Measurements from ENCODE around the gene HES7. TPM values are rescaled to one million over a fixed set of nuclear protein-coding genes. Genes with fewer than 3 reads are reported as not detected.

HES7 gene
- total RNA-seq, 1 experiment from 2014 or later: 0.33 TPM

DNA sequence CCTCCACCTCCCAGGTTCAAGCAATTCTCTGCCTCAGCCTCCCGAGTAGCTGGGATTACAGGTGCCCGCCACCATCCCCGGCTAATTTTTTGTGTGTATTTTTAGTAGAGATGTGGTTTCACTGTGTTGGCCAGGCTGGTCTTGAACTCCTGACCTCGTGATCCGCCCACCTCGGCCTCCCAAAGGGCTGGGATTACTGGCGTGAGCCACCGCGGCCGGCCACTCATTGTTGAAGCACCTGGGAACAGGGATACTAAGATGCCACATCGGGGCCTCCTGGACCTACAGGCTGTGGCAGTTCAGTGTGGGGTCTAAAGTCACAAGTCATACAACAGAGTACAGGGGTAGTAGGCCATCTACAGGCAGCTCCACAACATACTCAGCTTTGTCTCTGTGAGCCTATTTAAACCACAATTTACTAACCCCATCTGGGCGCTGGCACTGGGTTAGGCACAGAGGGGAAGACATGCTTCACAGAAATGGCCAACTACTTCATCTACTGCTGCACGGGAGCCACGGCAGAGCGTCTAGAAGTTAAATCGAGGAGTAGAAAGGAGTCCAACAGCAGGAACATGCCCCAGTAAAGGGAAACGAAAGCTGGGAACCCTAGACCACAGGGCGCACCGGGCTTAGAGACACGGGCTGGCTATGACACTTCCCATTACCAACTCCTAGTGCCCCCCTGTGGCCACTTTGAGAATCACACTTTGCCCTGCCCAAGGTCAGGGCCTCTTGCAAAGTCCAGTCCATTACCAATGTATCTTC lies 34.5 kb upstream of the HES7 start:
- H3K79me1 ChIP-seq (ENCODE audit: insufficient read depth, low read depth, low read length, poor library complexity, severe bottlenecking): no peaks in the 10 kb centered on the region
- no peak overlapping the region for H3K18ac ChIP-seq (ENCODE audit: insufficient read length, low read depth, low read length)
- peaks cover 3% of the 10 kb centered on the region; the same call in 1 of the 2 replicates for H3K4me1 ChIP-seq (ENCODE audit: insufficient read depth, low read length)
- Mint-ChIP-seq H3K27me3 (ENCODE audit: low read depth) (peaks cover 3% of the 10 kb centered on the region), H3K4me1 (peaks cover 25 to 31% of the 10 kb centered on the region in 2 experiments), H3K27ac (peak overlapping the region; percentile 8 to 54 (median 44); a peak in 2 of 7 replicates), H3K36me3 (ENCODE audit: insufficient read depth in 1 of 3, low read depth in 3 of 3) (peaks cover 10 to 26% (median 22%) of the 10 kb centered on the region in 3 experiments), H3K4me3 (peak overlapping the region in 1 of 2 experiments; percentile 50; a peak in 3 of 5 replicates), H3K9me3 (no peaks in the 10 kb centered on the region)
- H3K27me3 ChIP-seq (ENCODE audit: insufficient read depth, low read length): no peaks in the 10 kb centered on the region
- H3K4ac ChIP-seq (ENCODE audit: low read depth, low read length): no peak overlapping the region
- no peak overlapping the region for H2BK15ac ChIP-seq (ENCODE audit: low read depth, low read length)
- peaks cover 17% of the 10 kb centered on the region for H3K23me2 ChIP-seq (ENCODE audit: insufficient read length, low read depth, low read length, poor library complexity, severe bottlenecking)
- no peaks in the 10 kb centered on the region for H3K79me2 ChIP-seq (ENCODE audit: insufficient read depth, low read length)
- H3K56ac ChIP-seq (ENCODE audit: insufficient read length, low read depth, low read length): no peak overlapping the region
- H4K8ac ChIP-seq (replicated peaks; ENCODE audit: insufficient read length, low read depth, low read length): no peak overlapping the region
- DNase-seq: peak; percentile 95
- H2BK120ac ChIP-seq (ENCODE audit: low read depth, low read length, poor library complexity, severe bottlenecking): no peak overlapping the region
- no peaks in the 10 kb centered on the region for H4K20me1 ChIP-seq (ENCODE audit: control insufficient read depth, insufficient read depth, insufficient read length)
- no peak overlapping the region for H3K9ac ChIP-seq (ENCODE audit: extremely low read depth, insufficient read length, low read length)
- no peak overlapping the region for H4K91ac ChIP-seq (ENCODE audit: insufficient read length, low read depth, low read length)
- H4K5ac ChIP-seq (ENCODE audit: insufficient read length, low read depth, low read length): no peak overlapping the region
- TF ChIP-seq, protein P1, sequence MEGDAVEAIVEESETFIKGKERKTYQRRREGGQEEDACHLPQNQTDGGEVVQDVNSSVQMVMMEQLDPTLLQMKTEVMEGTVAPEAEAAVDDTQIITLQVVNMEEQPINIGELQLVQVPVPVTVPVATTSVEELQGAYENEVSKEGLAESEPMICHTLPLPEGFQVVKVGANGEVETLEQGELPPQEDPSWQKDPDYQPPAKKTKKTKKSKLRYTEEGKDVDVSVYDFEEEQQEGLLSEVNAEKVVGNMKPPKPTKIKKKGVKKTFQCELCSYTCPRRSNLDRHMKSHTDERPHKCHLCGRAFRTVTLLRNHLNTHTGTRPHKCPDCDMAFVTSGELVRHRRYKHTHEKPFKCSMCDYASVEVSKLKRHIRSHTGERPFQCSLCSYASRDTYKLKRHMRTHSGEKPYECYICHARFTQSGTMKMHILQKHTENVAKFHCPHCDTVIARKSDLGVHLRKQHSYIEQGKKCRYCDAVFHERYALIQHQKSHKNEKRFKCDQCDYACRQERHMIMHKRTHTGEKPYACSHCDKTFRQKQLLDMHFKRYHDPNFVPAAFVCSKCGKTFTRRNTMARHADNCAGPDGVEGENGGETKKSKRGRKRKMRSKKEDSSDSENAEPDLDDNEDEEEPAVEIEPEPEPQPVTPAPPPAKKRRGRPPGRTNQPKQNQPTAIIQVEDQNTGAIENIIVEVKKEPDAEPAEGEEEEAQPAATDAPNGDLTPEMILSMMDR (conservative IDR thresholded peaks at IDR 0.05): peak; percentile 84
- no CpG with 5 or more reads among the region's 20 CpGs for WGBS (ENCODE audit: extremely low coverage, insufficient read length, low lambda C conversion rate)
- no peak overlapping the region for H3K4me2 ChIP-seq (ENCODE audit: insufficient read depth, insufficient read length, low read length)
- no peak overlapping the region for H2BK5ac ChIP-seq (ENCODE audit: insufficient read length, low read length)
- H3T11ph ChIP-seq (ENCODE audit: low read length): no peak overlapping the region
- H2AFZ ChIP-seq (ENCODE audit: low read length): no peak overlapping the region
- H3K14ac ChIP-seq (ENCODE audit: insufficient read depth, low read length): no peak overlapping the region
- H3K27ac ChIP-seq (ENCODE audit: insufficient read length, low read depth, low read length): no peak overlapping the region
- H3K23ac ChIP-seq (ENCODE audit: insufficient read length, low read depth, low read length): no peak overlapping the region
- H2BK12ac ChIP-seq (ENCODE audit: insufficient read length, low read depth, low read length): no peak overlapping the region
- H2BK20ac ChIP-seq (ENCODE audit: low read depth, low read length, poor library complexity, severe bottlenecking): no peak overlapping the region
- no peak overlapping the region for H2AK5ac ChIP-seq (ENCODE audit: insufficient read length, low read length)
- H3K9me3 ChIP-seq (ENCODE audit: control insufficient read depth, low read depth, low read length): no peaks in the 10 kb centered on the region

Measured in H9 (cell line).